T-helper 22 cell (primary cell): ENCODE data around the gene DGKB.

Experiments used
- DNase-seq: peaks from one replicate; pipeline ENCODE4 v3.0.0-alpha.2; 2020; ENCODE audit warnings: low read depth

DGKB gene

DNA sequence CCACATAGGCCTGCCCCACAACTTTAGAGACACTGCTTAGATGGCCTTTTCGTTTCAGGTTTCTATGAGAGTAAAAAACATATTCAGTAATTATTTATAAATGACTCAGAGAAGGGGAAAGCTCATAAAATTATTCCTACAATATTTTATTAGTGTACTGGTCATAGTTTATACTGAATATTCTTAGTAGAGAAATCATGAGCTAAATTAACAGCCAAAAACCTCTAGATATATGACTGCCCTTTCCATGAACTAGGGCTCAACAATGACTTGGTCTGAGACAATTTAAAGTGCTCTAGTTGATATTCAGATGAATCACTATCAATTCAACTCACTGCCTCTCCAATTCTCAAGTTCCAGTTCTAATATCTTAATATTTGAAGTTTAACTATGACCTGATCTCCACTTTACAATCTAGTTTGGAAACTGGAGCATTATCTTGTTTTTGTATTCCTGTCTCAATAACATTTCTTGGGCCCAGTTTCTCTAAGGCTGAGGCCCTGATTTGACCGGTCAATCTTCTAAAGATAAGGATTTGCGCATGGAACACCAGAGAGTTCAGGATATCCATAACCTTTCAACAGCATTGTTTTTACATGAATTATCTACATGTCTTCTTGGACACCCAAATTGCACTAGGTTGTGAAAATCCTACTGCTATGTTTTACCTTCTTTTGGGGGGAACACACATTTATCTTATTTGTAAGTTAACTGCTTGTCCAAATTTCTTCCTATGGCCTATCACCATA is 141.6 kb downstream of the DGKB start:
- no peak for DNase-seq

DNA sequence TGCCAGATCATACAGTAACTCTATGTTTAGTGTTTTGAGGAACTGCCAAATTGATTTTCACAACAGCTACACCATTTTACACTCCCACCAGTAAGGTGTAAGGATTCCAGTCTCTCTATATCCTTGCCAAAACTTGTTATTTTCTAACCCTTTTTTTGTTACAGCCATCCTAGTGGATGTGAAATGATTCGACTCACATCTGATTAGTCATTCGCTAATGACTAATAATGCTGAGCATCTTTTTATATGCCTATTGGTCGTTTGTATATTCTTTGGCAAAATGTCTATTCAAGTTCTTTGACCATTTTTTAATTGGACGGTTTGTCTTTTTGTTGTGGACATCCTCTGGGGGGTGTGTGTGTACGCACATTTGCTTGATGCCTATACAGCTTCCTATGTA is 142.8 kb downstream of the DGKB start:
- no peak for DNase-seq

DNA sequence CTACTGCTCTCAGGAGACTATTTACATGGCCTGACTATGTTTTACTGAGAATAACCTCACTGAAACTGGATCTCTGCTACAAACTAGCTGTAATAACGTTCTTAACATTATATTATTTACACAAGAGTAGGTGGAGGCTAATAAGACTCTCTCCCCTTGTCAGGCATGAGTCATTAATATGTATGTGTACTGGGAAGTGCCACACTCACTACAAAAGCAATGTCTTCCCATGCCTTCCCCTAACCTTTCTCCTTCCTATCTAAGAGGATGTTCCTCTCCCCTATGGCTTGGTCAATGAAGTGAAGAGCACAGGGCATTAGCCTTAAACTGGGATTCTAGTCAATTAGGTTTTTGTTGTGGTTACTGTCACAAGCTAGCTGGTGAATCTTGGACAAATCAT is 147.9 kb downstream of the DGKB start:
- no peak for DNase-seq

DNA sequence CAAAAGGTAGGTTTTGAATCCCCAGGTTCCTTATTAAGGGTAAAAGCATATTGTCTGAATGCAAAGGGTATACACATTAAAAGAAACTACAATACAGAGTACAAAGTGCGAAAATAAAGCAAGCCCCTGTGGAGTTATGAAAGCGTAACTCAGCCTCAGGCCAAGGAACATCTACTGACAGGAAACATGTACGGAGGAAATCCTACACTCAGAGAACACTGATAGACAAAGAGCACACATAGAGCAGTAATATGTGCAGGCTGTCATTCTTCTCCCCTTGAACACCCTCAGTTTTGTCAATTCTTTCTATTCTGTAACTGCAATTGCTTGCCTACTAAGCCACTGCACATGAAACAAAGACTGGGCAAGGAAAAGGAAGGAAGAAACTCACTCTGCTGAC is 150.2 kb downstream of the DGKB start:
- no peak for DNase-seq

DNA sequence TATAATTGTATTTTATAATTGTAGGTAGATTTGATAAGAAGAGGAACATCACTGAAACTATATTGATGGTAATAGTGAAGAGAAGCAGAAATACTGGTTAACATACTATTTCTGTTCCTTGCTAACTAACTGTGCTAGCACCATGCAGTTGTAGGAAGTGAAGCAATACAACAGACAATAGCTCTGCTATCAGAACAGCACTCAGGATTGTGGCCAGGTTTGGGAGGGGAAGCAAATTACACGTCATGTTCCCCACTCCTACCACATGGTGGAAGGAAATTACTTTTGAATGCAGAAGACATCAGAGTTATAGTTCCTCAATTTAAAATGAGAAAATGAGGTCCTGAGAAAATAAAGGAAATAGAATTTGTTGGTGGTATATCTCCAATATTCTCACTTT is 151.1 kb downstream of the DGKB start:
- no peak for DNase-seq

DNA sequence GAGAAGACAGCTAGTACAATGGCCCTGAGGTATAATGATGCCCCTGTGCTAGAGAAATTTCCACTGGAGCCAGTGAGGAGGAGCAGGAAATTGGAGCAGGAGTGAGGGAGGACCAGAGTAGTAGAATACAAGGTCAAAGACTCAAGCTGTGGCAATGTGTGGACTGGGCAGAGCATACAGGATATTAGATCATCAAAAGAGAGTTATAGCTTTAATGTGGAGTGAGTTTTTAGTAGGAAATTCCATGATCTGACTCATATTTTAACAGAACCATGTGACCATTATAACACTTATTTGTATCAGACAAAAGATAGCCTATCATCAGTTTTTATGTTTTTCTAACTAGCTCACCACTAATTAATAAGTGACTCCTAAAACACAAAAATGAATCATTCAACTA is 154.1 kb downstream of the DGKB start:
- no peak for DNase-seq

DNA sequence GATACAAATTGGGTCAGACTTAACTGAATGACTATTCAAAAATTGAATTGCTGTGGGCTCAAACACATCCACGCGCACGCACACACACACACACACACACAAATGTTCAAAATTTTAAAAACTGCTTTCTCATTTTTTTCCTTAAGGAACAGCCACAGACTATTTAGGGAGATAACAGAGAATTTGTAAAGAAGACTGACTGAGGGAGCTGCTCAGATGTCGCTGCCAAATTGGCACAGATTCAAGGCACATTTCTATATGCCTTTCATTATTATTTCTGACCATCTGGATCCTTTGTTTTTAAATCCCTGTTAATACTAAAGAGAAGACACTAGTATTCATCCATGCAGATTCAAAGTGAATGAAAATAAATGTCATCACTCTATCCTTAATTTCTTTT is 154.8 kb downstream of the DGKB start:
- DNase-seq: no peak

DNA sequence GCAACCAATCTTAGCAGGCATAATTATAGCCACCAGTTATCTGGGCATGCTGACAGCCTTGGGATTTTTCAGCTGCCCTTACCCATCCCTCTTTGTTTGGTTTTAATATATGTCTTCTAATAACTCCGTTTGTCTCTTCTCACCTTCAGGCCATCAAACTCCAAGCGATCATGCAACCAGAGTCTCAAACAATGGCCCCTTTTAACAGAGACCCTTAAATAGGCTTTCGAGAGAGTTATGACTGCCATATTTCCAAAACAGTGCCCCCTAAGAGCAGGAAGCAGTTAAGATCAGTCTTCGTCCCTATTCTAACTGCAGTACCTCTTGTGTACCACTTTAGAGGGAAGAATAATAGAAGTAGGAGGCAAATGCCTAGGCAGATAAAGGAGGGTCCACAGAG is 157.5 kb downstream of the DGKB start:
- no peak for DNase-seq

DNA sequence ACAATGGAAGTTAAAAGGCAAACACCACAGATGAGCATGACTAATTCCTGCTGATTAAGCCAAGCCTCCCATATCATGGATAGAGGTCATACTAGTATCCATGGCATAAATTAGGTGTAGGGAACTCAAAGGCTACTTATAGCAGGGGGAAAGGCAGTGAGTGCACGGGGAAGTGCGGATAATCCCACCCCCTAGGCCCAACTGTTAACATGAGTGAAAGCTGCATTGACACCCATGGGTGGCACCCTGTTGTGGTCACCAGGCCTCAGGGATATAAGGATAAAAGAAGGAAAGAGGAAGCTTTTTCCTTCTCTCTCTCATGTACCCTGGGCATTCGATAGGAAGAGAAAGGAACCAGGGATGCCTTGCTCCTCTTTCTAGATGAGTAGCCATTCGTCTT is 161.9 kb downstream of the DGKB start:
- no peak for DNase-seq

DNA sequence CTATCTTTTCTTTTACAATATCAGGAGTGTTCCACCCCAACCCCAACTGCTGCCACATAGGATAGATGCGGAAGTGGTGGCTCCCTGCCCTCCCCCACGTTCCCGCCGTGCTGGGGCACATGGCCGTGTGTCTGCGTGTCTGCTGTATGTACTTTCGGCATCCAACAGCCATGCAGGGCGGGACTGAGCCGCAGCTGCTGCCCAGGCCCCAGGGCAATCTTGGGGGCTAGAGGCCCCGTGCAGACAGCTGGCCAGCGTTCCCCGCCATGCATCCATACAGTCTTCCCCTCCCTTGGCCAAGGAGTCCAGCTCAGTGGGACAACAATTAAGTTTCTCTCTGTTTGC is 162.7 kb downstream of the DGKB start:
- no peak for DNase-seq

DNA sequence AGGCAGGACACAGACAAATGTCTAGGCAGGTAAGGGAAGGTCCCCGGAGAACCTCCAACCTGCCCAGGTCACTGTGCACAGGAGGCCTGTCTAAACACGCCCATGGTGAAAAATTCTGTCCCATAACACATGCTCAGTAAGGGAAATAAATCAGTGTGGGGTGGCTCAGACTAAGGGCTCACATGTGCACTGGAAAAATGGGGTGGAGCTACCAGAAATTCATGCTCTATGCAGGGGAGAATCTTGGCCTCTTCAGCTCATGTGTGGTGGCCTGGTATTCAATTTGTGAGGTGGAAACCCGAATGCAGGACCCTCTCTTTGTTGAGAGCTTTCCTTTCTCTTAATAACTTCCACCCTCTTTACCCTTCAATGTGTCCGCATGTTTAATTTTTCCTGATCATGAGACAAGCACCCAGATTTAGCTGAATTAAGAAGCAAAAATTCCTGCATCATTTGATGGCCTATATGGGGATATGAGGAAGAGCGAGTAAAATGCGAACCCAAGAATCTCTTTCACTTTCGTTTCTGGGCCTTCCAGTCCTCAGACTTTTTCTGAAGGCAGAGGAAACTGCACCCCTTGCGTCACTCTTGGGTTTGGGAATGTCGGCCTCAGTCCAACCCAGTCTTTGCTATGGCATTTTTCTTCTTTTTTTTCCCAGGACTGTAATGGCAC is 163.2 kb downstream of the DGKB start:
- DNase-seq: no peak

DNA sequence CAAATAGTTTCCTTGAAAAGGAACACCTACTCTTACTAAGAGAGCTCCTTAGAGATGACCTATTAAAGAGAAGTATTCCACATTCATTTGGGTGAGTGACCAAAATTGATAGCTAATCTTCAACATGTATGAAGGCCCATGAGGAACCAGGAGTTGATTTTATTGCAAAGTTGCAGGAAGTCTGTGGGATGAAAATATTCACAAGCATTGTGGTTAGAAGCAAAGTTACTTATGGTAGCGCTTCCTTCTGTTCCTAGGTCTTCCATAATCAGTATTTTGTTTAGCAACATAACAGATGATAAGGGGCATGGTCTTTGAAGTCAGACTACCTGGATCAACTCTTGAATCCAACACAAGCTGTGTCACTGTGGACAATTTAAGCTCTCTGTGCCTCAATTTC is 164.5 kb downstream of the DGKB start:
- DNase-seq: no peak

DNA sequence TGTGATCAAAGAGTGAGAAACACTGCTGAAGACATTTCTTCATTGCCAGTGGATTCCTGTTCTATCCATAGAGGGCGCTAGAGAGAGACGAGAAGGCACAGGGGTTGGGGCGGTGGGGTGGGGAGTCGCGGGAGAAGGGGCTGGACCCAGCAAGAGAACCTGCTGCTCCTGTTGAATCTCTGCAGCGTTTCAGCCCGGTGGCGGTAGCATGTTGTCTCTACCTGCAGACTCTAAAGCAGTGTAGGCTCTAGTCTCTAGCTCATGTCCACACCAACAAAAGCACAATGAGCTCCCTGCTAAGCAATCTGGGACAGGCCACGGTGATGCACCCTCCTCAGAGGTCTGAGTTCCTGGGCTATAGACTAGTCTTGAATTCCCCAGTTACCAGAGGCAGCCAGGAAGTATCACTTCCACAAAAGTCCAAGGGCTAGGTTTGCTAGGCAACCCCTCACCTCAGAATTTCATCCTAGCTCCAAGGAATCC is 167.7 kb downstream of the DGKB start:
- DNase-seq: no peak

DNA sequence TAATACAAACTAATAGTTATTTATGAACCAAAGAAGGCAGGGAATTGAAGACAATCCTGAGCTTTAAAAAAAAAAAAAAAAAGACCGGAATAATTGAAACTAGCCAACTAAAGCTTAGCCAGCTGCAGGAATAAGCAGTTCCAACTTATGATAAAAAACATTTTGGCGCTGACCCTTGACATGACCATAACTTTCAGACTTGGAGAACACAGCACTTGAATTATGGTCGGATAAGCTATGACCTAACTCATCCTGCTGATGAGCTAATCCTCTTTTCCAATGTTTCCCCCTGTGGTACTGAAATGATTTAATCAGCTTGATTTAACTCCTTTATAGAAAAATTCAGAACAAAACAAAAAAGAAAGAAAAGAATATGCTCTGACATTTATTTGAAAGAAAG is 181.8 kb downstream of the DGKB start:
- DNase-seq: no peak

DNA sequence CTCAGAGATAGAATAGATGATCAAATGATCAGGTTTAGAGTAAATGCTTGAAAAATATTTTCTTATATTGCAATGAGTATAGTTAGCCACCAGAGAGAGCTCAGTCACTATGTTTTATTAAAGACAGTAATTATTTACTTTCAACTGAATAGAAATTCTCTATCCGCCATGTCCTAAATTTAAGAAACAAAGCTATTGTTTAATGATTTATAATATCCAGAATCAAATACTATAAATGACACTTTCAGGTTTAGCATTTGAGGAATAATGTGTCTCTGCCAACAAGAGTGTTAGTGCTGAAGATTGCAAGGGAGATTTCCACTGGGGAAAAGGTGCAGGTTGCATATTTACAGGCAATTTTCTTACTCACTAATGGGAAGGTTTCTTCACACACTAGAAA is 184.7 kb downstream of the DGKB start:
- no peak for DNase-seq

DNA sequence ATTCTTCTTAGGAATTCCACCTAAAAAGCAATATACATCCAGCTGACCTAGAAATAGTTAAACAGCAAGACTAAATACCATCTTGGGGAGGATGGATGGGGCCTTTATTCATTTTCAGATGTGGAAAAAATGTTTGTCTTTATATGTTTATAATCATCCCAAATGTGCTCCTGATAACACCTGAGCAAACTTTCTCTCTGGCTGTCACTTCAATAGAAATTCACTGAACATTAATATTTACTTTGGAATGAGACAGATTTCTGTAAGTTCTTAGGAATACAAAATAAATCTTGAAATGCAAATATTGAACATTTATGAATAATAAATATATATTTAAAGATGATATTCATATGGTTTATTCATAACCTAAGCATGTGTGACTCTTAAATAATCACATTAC is 185.4 kb downstream of the DGKB start:
- no peak for DNase-seq

DNA sequence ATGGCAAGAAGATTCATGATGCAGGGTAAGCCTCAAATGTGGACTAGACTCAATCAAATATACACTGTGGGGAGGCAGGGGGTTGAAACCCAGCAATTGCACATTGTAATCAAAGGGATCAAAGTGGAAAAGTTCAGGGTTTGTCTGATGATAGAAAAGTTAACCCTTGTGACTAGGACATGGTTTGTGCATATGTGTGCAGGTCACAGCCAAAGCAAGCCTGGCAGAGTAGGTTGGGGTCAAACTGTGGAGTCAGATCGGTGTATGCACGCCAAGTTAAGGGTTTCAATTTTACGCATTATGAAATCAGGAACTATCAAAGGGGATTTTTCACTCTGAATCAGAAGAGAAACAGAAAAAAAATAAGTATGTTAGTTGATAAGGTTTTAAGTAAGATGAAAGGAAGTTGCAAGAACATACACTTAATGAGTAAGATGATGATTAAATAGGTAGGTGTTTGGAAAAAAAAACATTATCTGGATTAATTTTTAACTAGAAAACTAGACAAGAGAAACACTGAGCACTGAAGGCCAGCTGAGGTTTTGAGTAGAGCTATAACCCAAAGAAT is 188.3 kb downstream of the DGKB start:
- no peak for DNase-seq

DNA sequence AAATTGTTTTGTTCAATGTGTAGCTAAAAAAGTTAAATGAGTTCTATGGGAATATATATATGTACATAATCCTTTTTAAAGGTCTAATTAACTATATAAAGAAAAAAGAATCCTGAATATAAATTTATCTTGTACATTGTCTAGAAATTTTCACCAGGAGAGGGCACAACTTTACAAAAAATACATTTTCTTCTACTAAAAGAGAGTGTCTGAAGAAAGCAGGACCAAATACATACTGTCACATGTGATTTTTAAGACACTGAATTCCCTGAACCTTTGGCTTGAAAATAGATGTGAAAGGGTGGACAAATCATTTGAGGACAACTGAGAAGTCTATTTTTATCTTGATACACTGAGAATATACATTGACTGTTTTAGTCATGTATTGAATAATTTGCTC is 204.3 kb downstream of the DGKB start:
- no peak for DNase-seq

DNA sequence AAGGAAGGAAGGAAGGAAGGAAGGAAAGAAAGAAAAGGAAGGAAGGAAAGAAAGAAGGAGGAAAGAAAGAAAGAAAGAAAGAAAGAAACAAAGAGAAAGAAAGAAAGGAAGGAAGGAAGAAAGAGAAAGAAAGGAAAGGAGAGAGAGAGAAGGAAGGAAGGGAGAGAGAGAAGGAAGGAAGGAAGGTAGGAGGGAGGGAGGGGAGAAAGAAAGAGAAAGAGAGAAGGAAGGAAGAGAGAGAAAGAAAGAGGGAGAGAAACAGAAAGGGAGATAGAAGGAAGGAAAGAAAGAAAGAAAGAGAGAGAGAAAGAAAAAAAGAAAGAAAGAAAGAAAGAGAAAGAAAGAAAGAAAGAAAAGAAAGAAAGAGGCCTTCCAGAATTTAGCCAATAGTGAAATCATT is 204.9 kb downstream of the DGKB start:
- DNase-seq: no peak

DNA sequence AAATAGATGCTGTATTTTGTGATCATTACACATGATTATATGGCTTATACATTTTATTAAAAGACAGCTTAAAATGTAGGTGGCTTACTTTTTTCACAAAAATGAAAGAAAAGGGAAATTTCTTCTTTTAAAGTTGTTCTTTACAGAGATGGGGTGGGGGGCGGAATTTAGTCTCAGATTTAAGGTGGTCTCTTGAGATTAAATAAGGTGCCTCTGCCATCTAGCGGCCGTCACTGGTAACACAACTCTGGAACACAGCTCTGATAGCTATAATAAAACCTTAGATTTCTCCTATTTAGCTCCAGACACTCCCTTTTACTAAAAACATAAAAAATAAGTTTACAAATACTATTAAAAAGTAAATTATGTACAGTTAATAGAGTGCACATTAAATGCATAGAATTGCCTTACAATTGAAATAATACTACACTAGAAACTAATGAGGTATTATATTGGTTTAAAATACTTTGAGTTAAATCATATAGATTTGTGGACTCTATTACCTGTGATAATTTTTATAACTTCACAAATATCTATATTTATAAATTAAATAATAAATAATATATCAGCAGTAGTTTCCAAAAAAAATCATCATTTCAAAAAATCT is 210.9 kb downstream of the DGKB start:
- DNase-seq: no peak

DNA sequence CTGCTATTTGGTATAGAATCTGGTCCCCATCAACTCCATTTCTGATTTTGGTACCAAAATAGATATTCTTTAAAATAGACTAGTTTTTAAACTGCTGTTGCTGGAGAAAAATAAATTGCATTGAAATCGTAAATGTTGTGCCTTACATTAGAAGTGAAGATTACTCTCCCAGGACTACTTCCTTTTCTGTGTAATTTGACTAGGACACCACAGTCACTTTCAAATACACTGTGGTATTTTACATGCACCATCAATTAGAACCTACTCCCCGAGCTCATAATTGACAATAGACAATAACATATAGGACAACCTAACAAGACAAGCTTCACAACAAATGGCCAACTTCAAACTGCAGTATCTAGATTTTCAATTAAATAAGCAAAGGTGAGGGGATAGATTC is 211.5 kb downstream of the DGKB start:
- DNase-seq: no peak

DNA sequence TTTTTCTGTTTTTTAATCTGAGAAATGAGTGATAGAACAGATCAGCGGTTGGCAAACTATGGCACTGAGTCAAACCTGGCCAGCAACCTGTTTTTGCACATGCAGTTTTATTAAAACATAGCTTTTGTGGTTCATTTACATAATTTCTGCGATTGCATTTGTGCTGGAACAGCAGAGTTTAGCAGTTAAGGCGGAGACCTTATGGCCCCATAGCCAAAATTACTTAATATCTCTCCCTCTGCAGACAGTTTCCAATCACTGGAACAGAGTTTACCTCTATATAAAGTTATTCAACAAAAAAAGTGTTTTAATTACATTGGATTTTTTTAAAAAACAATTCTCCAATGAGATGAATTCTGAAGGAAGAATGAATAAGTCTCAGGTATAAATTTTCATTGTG is 212.1 kb downstream of the DGKB start:
- DNase-seq: no peak

DNA sequence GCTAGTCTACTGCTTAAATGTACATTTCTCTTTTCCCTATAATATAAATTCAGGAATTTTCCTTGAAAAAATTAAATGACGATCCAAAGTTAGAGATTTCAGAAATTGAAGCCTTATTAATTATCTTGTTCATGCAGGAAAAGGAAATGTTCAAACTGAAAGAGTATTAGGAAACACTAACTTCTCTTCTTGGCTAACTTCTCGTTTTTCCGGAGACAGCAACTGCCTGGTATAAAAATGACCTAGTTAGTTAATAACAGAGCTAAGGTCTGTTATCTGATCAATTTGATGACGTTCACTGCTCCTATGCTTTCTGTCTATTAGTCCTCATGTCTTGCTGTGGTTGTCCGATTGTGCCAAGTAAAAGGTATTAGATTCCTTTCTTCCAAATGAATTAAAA is 212.5 kb downstream of the DGKB start:
- DNase-seq: no peak
